Astrocyte of the hippocampus (primary cell): ENCODE results near the gene CRIP1.

Experiments used
- DNase-seq: peaks from one replicate; pipeline ENCODE4 v3.0.0; 2011; ENCODE audit warnings: low read depth, low spot score

Gene CRIP1

GRCh38 chr14:105450864-105451720 lies 35.6 kb upstream of the CRIP1 start:
- DNase-seq, result no peak

DNA sequence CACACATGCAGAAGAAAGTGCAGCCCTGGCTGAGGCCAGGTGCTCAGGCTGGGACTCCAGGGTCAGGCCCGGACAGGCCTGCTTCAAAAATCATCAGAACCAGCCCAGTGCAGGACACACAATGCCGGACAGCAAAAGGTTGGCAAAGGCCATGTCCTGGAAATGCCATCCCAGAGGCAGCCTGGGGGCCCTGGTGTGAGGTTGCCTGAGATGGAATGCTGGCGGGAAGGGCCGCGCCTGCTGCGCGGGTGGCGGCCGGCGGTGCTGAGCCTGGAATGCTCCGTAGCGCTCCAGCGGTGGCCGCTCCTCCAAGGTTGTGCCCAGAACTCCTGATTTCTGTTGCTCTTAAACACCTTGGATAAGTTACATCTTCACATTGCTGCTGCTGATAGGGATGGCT lies 33.7 kb upstream of the CRIP1 start:
- DNase-seq, result no peak

DNA sequence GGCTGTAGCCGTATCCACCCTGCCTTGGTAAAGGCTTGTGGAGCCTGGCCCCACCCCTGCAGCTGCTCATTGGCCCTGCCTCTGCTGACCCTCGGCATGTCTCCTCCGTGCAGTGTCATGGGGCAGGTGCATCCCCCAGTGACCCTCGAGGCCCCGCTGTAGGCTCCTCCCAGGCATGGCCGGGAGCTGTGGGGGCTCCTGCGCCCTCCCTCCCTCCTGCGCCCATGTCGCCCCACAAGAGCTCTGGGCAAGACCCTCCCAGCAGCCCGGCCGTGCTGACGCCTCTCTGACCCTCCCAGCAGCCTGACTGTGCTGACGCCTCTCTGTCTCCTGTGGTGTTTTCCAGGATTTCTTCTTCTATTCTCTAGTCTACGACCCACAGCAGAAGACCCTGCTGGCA lies 32.8 kb upstream of the CRIP1 start:
- DNase-seq, result no peak

- no peak for DNase-seq
These were observed 31.5 kb upstream of the CRIP1 start for GRCh38 chr14:105455086-105455640.

GRCh38 chr14:105455766-105456660 lies 30.7 kb upstream of the CRIP1 start:
- no peak for DNase-seq

DNA sequence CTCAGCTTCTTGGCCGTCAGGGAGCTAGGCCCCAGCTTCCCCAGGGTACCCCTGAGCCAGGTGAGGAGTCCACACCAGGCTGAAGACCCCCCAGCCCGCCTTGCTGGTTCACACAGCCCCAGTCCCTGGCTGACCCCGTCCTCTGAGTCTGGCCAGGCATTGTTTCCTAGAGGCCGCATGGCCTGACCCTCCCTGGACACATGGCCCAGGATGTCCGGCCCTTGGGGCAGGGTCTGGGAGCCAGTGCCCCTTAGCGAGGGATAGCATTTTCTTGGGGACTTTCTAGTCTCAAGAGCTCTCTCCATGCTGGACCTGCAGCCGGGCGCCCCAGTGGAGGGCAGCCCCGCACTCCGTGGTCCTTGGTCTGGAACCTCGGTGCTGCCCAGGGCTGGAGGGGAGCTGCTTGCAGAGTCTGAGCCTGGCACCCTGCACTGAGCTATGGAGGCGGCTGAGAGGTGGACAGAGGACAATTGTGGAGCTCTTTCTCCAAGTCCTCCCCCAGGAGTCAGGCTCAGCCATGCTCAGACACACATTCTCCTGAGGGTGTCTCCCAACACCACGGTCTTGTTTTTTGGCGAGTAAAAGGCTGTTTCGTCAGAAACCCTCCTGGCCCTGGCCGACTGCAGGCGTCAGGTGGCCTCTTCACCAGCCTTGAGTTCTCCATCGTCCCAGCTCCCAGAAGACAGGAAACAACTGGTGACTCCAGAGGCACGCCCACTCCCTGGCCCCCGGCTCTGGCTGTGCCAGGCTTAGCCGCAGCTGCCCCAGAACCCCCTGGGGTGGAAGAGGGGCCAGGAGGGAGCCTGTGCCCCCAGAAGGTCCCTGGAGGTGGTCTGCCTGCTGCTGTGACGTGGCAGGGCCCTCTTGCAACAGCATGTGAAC lies 29.7 kb upstream of the CRIP1 start:
- DNase-seq, result no peak

DNA sequence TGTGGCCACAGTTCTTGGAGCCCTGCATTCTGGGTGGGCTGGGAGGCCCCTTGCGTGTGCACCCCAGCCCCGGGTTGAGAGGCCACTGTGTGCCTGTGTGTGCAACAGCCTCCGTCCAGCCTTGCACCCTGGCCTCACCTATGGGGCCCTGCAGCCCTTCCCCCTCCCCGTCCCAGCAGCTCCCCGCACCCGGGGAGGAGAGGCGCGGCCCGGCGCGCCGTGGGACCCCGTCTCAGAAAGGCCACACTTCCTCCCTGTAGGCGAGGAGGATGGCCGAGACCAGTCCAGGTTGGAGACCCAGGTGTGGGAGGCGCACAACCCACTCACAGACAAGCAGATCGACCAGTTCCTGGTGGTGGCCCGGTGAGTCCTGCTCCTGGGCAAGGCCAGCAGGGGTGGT lies 28.7 kb upstream of the CRIP1 start:
- no peak for DNase-seq

DNA sequence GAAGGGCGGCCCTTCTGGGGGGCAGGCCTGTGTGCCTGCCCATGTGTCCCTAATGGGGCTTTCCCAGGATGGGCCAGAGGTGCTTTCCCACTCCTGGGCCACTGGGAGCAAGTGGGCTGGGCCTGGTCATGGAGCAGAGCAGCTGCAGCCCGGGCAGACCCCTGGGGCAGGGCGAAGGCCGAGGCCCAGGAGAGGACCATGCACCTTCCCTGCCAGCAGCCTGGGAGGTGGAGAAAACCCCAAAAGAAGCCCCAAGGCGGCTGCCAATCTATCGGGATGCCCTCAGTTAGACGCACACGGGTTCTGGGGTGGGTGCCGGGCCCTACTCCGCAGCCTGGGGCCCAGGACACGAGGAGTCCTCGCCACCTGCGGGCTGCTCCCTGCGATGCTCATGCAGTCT lies 28.1 kb upstream of the CRIP1 start:
- no peak for DNase-seq

DNA sequence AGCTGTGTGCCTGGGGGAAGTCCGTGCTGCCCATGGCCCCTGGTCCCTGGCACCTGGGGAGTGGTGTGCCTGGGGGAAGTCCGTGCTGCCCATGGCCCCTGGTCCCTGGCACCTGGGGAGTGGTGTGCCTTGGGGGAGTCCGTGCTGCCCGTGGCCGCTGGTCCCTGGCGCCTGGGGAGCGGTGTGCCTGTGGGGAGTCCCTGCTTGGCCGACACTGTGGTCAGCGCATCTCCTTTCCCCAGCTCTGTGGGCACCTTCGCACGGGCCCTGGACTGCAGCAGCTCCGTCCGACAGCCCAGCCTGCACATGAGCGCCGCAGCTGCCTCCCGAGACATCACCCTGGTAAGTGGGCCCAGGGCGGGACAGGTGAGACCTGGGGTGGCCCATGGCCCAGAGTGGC lies 26.6 kb upstream of the CRIP1 start:
- DNase-seq, result no peak

GRCh38 chr14:105460616-105461015 lies 26.1 kb upstream of the CRIP1 start:
- DNase-seq, result no peak

- no peak for DNase-seq
These were observed 24.8 kb upstream of the CRIP1 start for GRCh38 chr14:105461903-105462302.

- DNase-seq, result no peak
These were observed 22.2 kb upstream of the CRIP1 start for GRCh38 chr14:105464501-105464900.

DNA sequence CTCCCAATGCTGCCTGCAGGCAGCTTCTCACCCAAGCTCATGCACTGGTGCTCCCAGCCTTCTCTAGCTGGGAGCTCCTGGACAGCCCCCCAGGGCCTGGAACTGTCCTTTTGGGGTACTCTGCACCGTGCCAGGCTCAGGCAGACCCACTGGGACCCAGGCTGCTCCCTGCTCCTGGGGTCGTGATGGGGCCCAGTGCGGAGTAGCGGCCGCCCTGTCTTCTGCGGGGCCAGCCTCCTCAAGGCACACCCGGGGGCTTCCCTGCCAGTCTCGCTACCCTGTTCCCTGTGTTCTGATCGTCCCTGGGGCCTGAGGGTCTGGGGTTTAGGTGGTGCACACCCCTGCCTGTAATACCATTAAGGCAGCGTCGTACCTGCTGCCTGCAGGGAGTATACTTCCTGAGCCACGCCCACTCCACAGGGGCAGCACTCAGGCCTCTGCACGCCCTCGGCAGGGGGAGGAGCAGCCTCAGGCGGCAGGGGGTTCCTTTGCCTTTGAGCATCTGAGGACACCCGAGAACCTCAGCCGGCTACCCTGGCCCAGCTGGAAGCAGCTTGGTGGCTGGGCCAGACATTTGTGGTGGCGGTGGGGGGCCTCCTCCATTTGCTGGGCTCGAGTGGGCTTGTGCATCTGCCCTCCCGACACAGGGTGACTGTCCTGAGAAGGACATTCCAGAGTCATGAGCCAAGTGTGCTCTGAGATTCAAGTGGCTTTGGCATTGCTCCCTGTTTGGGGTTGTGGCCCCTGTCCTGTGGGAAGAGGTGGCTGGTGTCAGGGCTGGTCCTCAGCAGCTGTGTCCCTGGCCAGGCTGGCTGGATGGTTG lies 21.3 kb upstream of the CRIP1 start:
- peak; percentile 73 for DNase-seq

- DNase-seq, result no peak
These were observed 20.0 kb upstream of the CRIP1 start for GRCh38 chr14:105466531-105467248.

DNA sequence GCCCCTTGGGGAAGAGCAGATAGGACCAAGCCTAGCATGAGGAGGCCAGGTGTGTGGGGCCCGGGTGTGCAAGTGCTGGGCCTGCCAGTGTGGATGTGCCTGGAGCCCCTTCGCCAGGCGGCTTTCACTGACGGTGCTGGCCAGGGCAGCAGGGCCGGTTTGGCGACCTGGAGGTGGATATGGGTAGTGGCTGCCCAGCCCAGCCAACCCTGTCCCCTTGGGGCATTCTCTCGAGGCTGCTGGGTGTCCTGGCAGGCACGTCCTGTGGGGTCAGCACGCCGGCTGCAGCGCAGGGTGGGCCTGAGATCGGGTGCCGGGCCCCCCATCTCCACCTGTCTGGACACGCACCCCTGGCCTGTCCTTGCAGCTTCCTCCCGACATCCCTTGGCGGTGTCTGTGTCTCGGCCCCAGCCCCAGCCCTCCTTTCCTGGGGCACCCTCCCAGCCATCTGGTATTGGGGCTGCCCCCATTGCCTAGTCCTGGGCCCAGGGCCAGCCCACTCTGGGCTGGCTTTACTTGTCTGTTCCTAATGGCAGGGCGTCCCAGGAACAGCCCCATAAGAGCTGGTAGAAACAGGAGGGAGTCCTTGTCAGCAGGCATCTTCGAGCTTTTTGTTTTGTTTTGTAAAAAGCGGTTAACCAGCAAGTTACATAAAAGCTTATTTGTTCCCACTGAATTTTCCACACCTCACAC lies 19.3 kb upstream of the CRIP1 start:
- DNase-seq, result no peak

DNA sequence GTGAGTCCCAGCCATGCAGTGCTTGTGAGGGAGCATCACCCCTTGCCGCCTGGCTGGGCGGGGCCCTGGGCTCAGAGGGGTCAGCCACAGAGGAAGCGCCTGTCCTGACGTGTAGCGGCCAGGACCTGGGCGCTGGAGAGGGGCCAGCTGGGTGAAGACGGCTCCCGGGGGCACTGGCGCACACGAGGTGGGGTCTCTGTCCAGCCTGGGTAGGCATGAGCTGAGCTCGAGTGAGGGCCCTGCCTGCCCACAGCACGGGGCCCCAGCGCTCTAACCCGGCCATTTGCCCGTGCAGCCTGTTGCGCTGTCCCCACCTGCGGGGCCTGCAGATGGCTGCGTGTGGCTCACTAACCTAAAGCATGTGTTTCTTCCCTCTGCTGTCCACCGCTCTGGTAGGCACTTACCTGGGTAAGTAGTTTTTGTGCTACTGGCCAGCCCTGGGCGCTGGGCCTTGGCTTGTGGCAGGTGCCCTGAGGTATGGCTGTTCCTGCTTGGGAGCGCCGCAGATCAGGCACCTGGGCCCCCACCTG lies 18.7 kb upstream of the CRIP1 start:
- no peak for DNase-seq

DNA sequence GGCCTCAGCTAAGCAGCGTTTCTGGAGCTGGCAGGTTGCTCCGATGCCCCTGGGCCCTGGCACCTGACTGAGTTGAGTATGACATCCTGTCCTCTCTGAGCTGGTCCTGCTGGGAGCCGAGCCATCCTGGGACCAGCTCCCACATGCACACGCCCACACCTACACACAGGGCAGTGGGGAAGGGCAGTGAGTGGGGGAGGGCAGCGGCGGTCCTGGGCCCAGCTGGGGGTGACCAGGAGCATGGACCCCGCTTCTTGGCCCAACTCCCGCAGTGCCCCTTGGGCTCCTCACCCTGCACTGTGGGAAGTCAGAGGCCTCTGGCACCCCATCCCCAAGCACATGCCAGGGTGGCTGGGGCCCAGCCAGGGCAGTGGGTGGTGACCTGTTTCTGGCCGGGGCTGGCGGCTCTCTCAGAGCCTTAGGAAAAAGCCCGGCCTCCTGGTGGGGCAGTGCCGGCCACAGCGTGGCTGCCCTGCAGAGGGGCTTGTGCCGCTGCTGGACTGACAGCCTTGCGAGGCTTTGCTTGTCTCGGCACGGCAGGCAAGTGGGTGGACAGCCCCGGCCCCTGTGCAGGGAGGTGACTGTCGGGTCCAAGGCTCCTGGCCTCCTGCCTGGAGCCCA lies 18.0 kb upstream of the CRIP1 start:
- peak; percentile 34 for DNase-seq
